HG02852 (cell line): ENCODE measurements around the gene SS18.

ENCODE experiments used
- ATAC-seq: cut with Tn5 transposase; IDR thresholded peaks from one replicate; pipeline ENCODE4 v1.9.1; 2021; ENCODE audit warnings: mild to moderate bottlenecking, moderate library complexity; ENCODE audit not compliant: unreplicated experiment

SS18 gene

DNA sequence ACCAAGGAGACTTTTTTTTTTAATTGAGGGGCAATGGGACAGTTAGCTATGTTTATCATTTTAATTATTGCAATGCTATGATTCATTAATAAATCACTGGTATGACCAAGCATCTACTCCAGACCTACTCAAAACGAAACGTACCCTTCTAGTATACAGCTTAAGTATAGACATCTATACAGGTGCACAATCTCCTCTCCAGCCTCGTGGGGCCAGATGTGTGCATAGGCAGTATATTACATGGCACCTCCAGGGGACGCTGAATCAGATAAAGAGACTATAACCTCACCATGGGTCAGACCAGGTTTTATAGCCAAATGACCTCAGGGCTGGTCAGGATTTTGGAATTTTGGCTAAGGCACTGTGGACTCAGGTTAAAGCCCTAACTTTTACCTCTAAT is 86.6 kb downstream of the SS18 start:
- no peak for ATAC-seq

DNA sequence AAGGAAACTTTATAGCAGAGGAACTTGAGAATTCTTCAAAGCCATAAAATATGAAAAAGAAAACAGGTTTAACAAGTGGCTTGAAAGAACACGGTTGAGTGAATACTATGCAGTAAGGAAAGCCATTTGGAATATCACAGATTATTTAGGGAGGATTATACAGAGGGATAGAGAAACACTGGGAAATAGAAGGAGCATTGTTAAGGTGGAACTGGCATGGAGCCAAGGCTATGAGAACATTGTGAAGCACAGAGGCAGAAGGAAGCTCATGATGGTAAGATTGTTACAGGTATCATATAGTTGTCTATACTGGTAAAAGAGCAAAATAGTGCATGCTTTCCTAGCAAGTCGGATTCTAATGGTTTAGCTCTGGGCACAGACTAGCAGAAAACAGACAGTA is 87.1 kb downstream of the SS18 start:
- ATAC-seq: no peak

DNA sequence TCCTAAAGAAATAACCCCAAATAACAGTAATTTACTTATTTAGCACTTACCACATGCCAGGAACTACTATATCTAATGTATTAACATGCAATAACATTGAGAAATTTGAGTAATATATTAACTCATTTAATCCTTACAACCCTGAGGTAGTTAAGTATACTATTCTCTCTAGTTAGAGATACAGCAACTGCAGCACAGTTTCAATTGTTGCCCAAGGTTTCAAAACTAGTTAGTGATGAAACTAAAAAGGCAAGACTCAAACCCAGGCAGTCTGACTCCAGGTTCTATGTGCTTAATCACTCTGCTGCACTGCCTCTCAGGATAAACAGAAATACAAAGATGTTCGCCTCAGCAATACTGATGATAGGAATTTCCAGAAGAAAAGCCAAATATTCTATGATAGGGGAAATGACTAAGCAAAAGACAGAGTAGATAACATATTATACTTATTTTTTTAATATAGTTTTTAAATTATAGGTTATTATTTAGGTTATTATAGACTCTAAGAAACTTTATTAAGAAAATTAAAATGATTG is 88.0 kb downstream of the SS18 start:
- ATAC-seq: no peak

DNA sequence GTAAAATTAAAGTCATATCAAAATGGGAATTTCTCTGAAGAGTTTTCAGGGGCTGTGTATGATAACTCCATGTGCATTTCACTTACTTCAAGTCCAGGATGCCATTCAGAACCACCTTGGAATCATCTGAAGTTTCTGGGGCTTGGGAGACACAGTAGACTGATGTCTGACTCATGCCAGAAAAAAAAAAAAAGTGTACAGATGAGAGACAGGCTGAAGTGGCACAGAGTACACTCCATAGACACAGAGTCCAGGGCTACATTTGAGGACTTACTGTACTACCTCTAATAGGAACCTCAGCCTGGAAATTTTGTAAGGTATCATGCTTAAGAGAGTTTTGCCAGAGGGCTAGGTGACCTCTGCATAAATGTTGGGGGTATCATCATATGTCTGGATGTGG is 92.0 kb downstream of the SS18 start:
- no peak for ATAC-seq

DNA sequence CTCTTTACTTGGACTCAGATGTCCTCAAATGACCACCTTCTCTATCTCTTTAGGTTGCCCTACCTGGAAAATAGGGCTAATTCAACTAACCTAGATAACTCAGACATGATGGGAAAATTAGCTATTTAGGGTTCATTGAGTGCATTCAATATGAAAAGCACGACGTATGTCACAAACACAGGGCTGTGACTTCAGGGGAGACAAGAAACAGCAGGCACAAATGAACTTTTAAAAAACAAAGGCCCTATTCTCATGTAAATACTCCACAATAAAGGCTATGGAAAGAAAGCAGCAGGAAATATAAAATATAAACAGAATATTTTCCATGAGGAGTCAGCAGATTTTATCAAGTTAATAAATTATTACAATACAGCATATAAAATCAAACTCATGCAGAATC is 97.8 kb downstream of the SS18 start:
- no peak for ATAC-seq

DNA sequence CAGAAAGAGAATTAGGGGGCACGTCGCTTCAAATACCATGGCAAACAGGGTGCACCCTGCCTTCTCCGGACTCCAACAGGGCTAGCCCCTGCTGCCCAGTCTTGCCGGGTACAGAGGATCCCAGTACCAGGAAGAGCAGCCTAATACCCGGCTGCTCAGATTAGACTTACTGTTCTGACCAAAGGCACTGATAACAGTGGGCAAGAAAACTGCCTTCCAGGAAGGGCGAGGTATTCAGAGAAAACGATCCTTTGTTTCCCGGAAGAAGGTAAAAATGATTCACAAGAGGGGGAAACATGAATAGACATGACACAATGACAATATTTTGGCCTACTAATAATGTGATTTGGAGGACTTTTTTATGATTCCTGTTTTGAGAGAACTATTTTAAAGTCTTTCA is 99.9 kb downstream of the SS18 start:
- ATAC-seq: no peak

DNA sequence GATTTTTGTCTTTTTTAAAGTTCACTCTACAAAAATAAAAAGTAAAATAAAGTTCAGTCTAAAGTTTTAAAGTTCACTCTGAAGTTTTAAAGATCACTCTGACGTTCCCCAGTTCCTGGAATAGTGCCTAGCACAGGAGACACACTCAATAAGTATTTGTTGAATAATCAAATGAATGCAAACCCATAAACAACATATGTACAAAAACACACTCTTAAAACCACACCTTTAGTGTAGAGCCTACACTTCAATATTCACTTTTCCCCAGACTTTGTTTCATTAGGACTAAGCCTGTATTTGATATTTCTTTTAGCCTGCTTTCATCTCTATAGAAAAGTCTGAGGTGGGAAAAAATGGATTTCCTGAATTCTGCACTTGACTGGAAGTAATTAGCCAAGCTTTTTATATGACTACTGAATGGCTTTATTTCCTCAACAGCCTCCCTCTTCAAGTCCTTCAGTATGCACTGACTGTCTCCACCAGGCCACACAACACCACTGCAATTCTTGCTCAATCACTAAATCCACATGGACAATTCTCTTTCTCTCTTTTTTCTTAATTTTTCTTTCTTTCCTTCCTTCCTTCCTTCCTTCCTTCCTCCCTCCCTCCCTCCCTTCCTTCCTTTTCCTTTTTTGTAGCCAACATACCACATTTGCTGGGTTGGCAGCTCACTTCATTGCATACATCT is 104.6 kb downstream of the SS18 start:
- no peak for ATAC-seq

DNA sequence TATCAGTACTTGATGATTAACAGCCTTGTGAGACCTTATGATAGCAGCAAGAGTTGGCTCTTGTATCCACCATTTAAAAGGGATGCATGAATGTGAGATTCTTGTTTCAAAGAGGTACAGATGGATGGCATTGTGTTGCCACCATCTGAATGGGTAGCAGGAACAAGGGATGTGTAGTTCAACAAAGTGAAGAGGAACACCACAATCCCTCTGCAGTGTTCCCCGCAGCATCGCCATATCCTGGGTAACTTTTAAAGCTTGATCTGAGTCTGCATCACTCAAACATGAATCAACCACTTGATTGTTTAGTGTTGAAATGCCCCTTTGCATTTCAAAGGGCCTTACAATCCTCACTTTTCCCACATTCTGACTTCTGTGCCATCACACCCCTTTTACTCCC is 106.7 kb downstream of the SS18 start:
- ATAC-seq: no peak

DNA sequence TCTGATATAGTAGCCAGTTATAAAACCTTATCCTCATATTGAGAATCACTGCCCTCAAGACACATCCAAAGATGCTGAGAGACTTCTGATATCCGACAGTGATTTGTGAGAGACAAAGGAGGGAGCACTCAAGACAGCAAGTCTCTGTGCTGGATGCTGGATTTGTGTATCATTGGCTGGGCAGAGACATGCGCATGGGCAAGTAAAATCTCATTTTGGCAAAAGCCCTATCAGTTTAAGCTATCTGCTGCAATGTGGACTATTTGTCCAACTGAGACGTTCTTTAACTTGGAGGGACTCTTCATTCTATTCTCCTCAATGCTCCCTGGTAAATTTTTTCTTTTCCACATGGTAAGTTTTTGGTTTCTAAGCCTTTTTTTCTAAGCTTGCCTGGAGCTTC is 107.5 kb downstream of the SS18 start:
- ATAC-seq: no peak

DNA sequence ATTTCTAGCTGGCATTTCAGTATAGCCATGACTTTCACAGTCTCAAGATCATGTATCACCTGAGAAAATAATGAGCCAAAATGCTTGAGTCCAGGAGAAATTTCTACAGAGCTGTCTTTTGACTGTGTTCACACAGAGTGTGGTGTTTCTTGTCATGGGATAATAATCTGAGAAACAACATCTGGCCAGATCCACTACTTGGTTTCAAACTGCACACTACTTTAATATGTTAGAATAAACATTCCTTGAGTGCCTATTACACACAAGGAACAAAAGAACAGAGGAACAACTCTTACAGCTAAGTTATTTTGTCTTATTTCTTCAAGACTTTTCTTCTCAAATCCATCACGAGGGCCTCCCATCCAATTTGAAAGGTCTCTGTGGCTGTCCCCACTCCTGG is 108.3 kb downstream of the SS18 start:
- no peak for ATAC-seq

DNA sequence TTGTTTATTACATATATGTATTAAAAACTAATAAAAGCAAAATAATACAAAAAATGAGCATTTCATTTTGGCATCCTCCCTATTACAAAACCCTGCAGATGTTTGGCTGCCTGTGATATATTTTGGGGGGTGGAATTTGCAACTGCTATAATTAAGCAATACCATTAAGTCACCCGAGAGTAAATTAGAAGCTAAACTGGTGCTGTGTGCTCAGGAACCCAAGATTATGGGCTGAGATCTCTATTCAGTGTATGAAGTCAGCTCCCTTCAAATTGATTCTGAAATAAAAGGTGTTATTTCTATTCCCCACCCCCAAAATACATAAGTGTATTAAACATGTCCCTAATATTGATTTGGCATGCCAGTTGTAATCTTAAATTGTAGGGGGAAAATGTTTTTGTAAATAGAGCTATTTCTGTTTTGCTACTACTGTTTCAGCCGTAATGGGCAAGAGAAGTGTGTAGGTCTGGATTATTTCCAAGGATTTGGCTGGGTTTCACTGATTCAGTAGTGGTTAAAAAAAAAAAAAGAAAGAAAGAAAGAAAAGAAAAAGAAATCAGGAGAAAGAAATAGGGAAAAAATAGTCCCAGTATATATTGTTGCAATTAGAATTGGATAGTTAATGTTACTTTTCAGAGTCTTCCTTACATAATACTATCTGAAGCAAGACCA is 110.9 kb downstream of the SS18 start:
- ATAC-seq: no peak

DNA sequence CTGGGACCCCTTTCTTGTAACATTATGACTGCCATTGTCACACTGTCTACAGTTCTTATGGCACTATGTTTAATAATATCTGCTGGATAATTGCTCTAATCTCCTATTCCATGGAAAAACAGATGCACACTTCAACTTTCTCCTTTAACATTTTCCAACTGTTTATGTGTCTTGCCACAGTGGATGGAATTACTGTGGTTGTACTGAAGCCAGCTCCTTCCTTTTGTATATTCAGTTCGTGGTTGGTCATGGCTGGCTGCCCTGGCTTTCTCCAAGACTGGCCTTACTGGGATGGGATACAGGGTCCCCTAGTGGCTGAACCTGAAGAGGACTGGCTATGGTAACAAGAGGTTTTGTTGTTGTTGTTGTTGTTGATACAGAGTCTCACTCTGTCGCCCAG is 113.9 kb downstream of the SS18 start:
- no peak for ATAC-seq

DNA sequence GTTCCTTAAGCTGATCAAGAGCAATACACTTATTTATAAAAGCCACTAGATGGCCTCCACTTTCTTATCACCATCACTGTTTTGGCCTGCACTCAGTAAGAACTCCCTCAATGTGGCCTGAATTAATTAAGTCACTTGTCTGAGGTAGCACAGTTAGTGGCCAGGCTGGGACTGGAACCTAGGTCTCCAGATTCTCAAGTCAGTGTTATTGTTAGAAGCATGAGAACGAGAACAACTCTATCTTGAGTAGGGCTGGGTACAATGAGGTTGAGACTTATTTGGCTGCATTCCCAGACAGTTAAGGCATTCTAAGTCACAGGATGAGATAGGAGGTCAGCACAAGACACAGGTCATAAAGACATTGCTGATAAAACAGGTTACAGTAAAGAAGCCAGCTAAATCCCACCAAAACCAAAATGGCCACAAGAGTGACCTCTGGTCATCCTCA is 115.8 kb downstream of the SS18 start:
- no peak for ATAC-seq
